IMR-90 (cell line): ENCODE measurements around the gene JPH4. TPM values are rescaled to one million over a fixed set of nuclear protein-coding genes. Genes with fewer than 3 reads are reported as not detected.

Experiments
- ATAC-seq: fragments of 200-7000 bp; cut with Tn5 transposase; 2 replicates; pipeline ENCODE4 v1.9.1; 2020; ENCODE audit warnings: low read depth, mild to moderate bottlenecking, moderate library complexity
- BruUV-seq: library from RNA; stranded (reverse); fragments of 400-500 nt; replicated peaks from 2 replicates; lab custom pipeline; 2021; lab: Mats Ljungman, UMichigan
- CTCF ChIA-PET: fragments of 300-600 bp; formaldehyde crosslinking; extraction: SDS; loops from one replicate; lab custom pipeline; 2021; ENCODE audit warnings: antibody characterized with exemption; lab: Yijun Ruan, JAX
- POLR2A ChIA-PET: fragments of 300-600 bp; sonication (Branson Sonifier 250); formaldehyde crosslinking; loops from one replicate; lab custom pipeline; 2022; ENCODE audit warnings: antibody characterized with exemption; ENCODE audit not compliant: unreplicated experiment; lab: Charles Lee
- DNase-seq: peaks from one replicate; pipeline ENCODE4 v3.0.0; 2013
- H2AFZ ChIP-seq: replicated peaks from 2 replicates; pipeline ENCODE3; 2013; ENCODE audit warnings: low read length, mild to moderate bottlenecking; ENCODE audit not compliant: poor library complexity
- H2AK5ac ChIP-seq: 2 replicates; pipeline ENCODE4 v1.6.1; 2013; ENCODE audit warnings: low read depth, low read length, inconsistent platforms
- H2AK9ac ChIP-seq: replicated peaks from 2 replicates; pipeline ENCODE3; 2013; ENCODE audit warnings: mild to moderate bottlenecking, low read depth, low read length, moderate library complexity; ENCODE audit not compliant: poor library complexity
- H2BK120ac ChIP-seq: 2 replicates; pipeline ENCODE4 v1.6.1; 2013; ENCODE audit warnings: low read depth, low read length, inconsistent platforms
- H2BK15ac ChIP-seq: 3 replicates; pipeline ENCODE4 v1.6.1; 2013; ENCODE audit warnings: low read depth, low read length, inconsistent platforms
- H2BK20ac ChIP-seq: 2 replicates; pipeline ENCODE4 v1.6.1; 2013; ENCODE audit warnings: low read depth, mild to moderate bottlenecking, inconsistent platforms, low read length, moderate library complexity
- H2BK5ac ChIP-seq: 2 replicates; pipeline ENCODE4 v1.6.1; 2013; ENCODE audit warnings: mild to moderate bottlenecking, low read depth, low read length, inconsistent platforms; ENCODE audit not compliant: poor library complexity, severe bottlenecking
- H3K14ac ChIP-seq: replicated peaks from 2 replicates; pipeline ENCODE4 v1.6.1; 2013; ENCODE audit warnings: low read depth, low read length, inconsistent platforms
- H3K18ac ChIP-seq: 2 replicates; pipeline ENCODE4 v1.6.1; 2013; ENCODE audit warnings: low read depth, low read length, control low read depth
- H3K23ac ChIP-seq: 2 replicates; pipeline ENCODE4 v1.6.1; 2013; ENCODE audit warnings: low read depth, low read length, inconsistent platforms
- H3K27ac ChIP-seq: 2 replicates; pipeline ENCODE4 v1.5.1; 2013; ENCODE audit warnings: mild to moderate bottlenecking, control low read depth, low read length; ENCODE audit not compliant: insufficient read depth
- H3K27me3 ChIP-seq: 2 replicates; pipeline ENCODE4 v1.6.1; 2013; ENCODE audit warnings: low read length; ENCODE audit not compliant: control insufficient read depth, insufficient read depth
- H3K36me3 ChIP-seq: 2 replicates; pipeline ENCODE4 v1.6.1; 2013; ENCODE audit warnings: low read length, mixed read lengths; ENCODE audit not compliant: control insufficient read depth, insufficient read depth
- H3K4ac ChIP-seq: 2 replicates; pipeline ENCODE4 v1.6.1; 2013; ENCODE audit warnings: low read depth, low read length, inconsistent platforms
- H3K4me1 ChIP-seq: 2 replicates; pipeline ENCODE4 v1.6.1; 2013; ENCODE audit warnings: low read length, mixed read lengths; ENCODE audit not compliant: control insufficient read depth, insufficient read depth
- H3K4me2 ChIP-seq: 2 replicates; pipeline ENCODE4 v1.6.1; 2013; ENCODE audit warnings: low read depth, mild to moderate bottlenecking, control low read depth, low read length, moderate library complexity
- H3K4me3 ChIP-seq: 2 replicates; pipeline ENCODE4 v1.5.1; 2013; ENCODE audit warnings: low read depth, mild to moderate bottlenecking, control low read depth, low read length, moderate library complexity; ENCODE audit not compliant: insufficient read depth
- H3K56ac ChIP-seq: 2 replicates; pipeline ENCODE4 v1.6.1; 2013; ENCODE audit warnings: low read length, inconsistent platforms; ENCODE audit not compliant: insufficient read depth; ENCODE audit errors: extremely low read depth
- H3K79me1 ChIP-seq, 2 experiments: 2 replicates each; pipeline ENCODE4 v1.6.1; 2013; ENCODE audit warnings: low read length in 2 of 2, inconsistent platforms in 1 of 2, low read depth in 1 of 2
- H3K9ac ChIP-seq: 2 replicates; pipeline ENCODE4 v1.6.1; 2013; ENCODE audit warnings: low read depth, low read length, control low read depth
- H3K9me1 ChIP-seq: 2 replicates; pipeline ENCODE4 v1.6.1; 2013; ENCODE audit warnings: low read length, inconsistent platforms; ENCODE audit not compliant: insufficient read depth
- H3K9me3 ChIP-seq: 2 replicates; pipeline ENCODE4 v1.6.1; 2013; ENCODE audit warnings: low read length; ENCODE audit not compliant: control insufficient read depth, insufficient read depth
- H4K20me1 ChIP-seq: 2 replicates; pipeline ENCODE4 v1.6.1; 2013; ENCODE audit warnings: low read length, inconsistent platforms; ENCODE audit not compliant: insufficient read depth
- H4K5ac ChIP-seq: 2 replicates; pipeline ENCODE4 v1.6.1; 2013; ENCODE audit warnings: mild to moderate bottlenecking, low read depth, low read length, control low read depth
- H4K8ac ChIP-seq, 2 experiments: 2 replicates each; pipeline ENCODE4 v1.6.1; 2013; ENCODE audit warnings: low read depth in 2 of 2, low read length in 2 of 2, control low read depth in 1 of 2, inconsistent platforms in 1 of 2
- H4K91ac ChIP-seq: 2 replicates; pipeline ENCODE4 v1.6.1; 2013; ENCODE audit warnings: low read depth, low read length, inconsistent platforms; ENCODE audit not compliant: insufficient read depth
- BHLHE40 ChIP-seq: fragments of 150-350 bp; IDR thresholded peaks from 2 replicates; pipeline ENCODE4 v1.6.1; 2016; ENCODE audit warnings: mild to moderate bottlenecking, low read depth, low read length
- CEBPB ChIP-seq: IDR thresholded peaks from 2 replicates; pipeline ENCODE4 v1.6.1; 2012; ENCODE audit warnings: low read depth, low read length, improper control_type of control experiment
- CHD1 ChIP-seq: IDR thresholded peaks from 2 replicates; pipeline ENCODE4 v1.6.1; 2012; ENCODE audit warnings: low read depth, low read length, improper control_type of control experiment
- FOS ChIP-seq: fragments of 150-350 bp; IDR thresholded peaks from 2 replicates; pipeline ENCODE4 v1.6.1; 2016; ENCODE audit warnings: low read depth, low read length
- MAFK ChIP-seq: IDR thresholded peaks from 2 replicates; pipeline ENCODE4 v1.6.1; 2012; ENCODE audit warnings: low read depth, low read length, improper control_type of control experiment
- MAZ ChIP-seq: IDR thresholded peaks from 2 replicates; pipeline ENCODE4 v1.6.1; 2012; ENCODE audit warnings: low read depth, mild to moderate bottlenecking, low read length, improper control_type of control experiment, moderate library complexity, borderline replicate concordance
- MXI1 ChIP-seq: IDR thresholded peaks from 2 replicates; pipeline ENCODE4 v1.6.1; 2012; ENCODE audit warnings: low read depth, mild to moderate bottlenecking, low read length, moderate library complexity, borderline replicate concordance
- NFE2L2 ChIP-seq: fragments of 150-350 bp; IDR thresholded peaks from 2 replicates; pipeline ENCODE4 v1.6.1; 2016; ENCODE audit warnings: low read depth, mild to moderate bottlenecking, low read length
- POLR2A ChIP-seq: IDR thresholded peaks from 2 replicates; pipeline ENCODE4 v1.6.1; 2012; ENCODE audit warnings: mild to moderate bottlenecking, low read depth, low read length
- RAD21 ChIP-seq: IDR thresholded peaks from 2 replicates; pipeline ENCODE4 v1.6.1; 2012; ENCODE audit warnings: low read length, improper control_type of control experiment
- RCOR1 ChIP-seq: IDR thresholded peaks from 2 replicates; pipeline ENCODE4 v1.6.1; 2012; ENCODE audit warnings: mild to moderate bottlenecking, low read length, improper control_type of control experiment; ENCODE audit not compliant: insufficient replicate concordance
- RFX5 ChIP-seq: IDR thresholded peaks from 2 replicates; pipeline ENCODE4 v1.8.0; 2012; ENCODE audit warnings: low read depth, mild to moderate bottlenecking, low read length, moderate library complexity
- SMC3 ChIP-seq: fragments of 150-350 bp; IDR thresholded peaks from 2 replicates; pipeline ENCODE4 v1.6.1; 2016; ENCODE audit warnings: low read depth, mild to moderate bottlenecking, antibody characterized with exemption, low read length, moderate library complexity
- WGBS, 2 experiments: methylation state at CpG; one replicate each; pipeline versions ENCODE4 v1.1.5 to v1.1.7; 2013; ENCODE audit warnings: missing lambda C conversion rate in 2 of 2; ENCODE audit not compliant: insufficient read length in 1 of 2; ENCODE audit errors: extremely low coverage in 2 of 2; 5-methylcytosine and 5-hydroxymethylcytosine counted together
- dilution Hi-C: fragments of 300-500 bp; cut with HindIII; formaldehyde crosslinking; loops from one replicate; pipeline ENCODE4 v1.14.3; 2018; ENCODE audit warnings: low sequenced_read_pairs; ENCODE audit not compliant: unreplicated experiment
- in situ Hi-C: fragments of 300-500 bp; cut with MboI; formaldehyde crosslinking; loops from 3 replicates; pipeline ENCODE4 v1.14.3; 2019; ENCODE audit warnings: low sequenced_read_pairs, inconsistent platforms, mixed read lengths
- intact Hi-C: fragments of 100-400 bp; cut with micrococcal nuclease; formaldehyde crosslinking; loops from 2 replicates; pipeline ENCODE4 v1.10.0; 2022
- polyA plus RNA-seq, 3 experiments: library from polyadenylated mRNA; depleted of rRNA; stranded (reverse); fragments of >200 nt; gene quantifications; 2 replicates each; pipeline ENCODE4 v1.2.3, GENCODE V29; 2012; ENCODE audit warnings: low replicate concordance in 1 of 3
- total RNA-seq: library from RNA; depleted of rRNA; stranded (reverse); fragments of >200 nt; gene quantifications from 2 replicates; pipeline ENCODE4 v1.2.3, GENCODE V29; 2012
- TF ChIP-seq, protein P1 (sequence below): conservative IDR thresholded peaks from 2 replicates; pipeline ENCODE4 v1.5.1; 2012; ENCODE audit warnings: mild to moderate bottlenecking, low read depth, low read length, improper control_type of control experiment
- TF ChIP-seq, protein P2 (sequence below): fragments of 150-350 bp; IDR thresholded peaks from 2 replicates; pipeline ENCODE4 v1.6.1; 2017; ENCODE audit warnings: mild to moderate bottlenecking, antibody characterized with exemption, low read length, low read depth
- TF ChIP-seq, protein P3 (sequence below): fragments of 150-350 bp; IDR thresholded peaks from 2 replicates; pipeline ENCODE4 v1.6.1; 2016; ENCODE audit warnings: low read depth, mild to moderate bottlenecking, low read length, moderate library complexity, borderline replicate concordance

JPH4 gene
- total and polyA plus RNA-seq, 2 of the 4 experiments (the other 2 are of a cell fraction): not detected

DNA sequence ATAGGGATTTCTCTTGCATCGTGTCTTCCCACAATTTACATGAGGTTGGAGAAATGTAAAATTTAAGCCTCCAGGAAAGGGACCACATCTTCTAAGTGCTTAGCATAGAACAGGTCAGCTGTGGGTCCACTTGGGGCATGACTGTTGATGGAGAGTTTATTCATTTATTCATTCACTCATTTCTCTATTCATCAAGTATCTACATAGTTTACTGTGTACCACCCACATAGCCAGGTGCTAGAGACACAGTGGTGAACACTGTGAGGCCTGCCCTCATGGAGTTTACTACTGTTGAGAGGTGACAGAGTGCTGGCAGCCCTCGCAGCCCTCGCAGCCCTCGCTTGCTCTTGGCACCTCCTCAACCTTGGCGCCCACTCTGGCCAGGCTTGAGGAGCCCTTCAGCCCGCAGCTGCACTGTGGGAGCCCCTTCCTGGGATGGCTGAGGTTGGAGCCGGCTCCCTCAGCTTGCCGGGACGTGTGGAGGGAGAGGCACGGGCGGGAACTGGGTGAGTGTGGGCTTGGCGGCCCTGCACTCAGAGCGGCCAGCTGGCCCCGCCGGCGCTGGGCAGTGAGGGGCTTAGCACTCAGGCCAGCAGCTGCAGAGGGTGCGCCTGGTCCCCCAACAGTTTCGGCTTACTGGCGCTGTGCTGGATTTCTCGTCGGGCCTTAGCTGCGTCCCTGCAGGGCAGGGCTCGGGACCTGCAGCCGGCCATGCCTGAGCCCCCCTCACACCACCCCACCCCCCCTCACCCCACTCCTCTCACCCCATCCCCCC lies 1.7 kb upstream of the JPH4 start:
- no peak overlapping the region for H2BK20ac ChIP-seq
- no peak overlapping the region for H3K18ac ChIP-seq
- H3K14ac ChIP-seq: no peak overlapping the region
- no TSS peak for BruUV-seq
- H4K91ac ChIP-seq: no peak overlapping the region
- H3K9me1 ChIP-seq: no peaks in the 10 kb centered on the region
- no peaks in the 10 kb centered on the region; the same call in 1 of the 2 replicates for H4K20me1 ChIP-seq
- no peak overlapping the region for H2AK5ac ChIP-seq
- H3K79me1 ChIP-seq: no peaks in the 10 kb centered on the region
- H3K9ac ChIP-seq: no peak overlapping the region
- intact Hi-C loops (no loop called here), dilution Hi-C loops (no loop called here), in situ Hi-C loops (no loop called here)
- POLR2A ChIA-PET: no interaction called here
- no peaks in the 10 kb centered on the region for H3K36me3 ChIP-seq
- ATAC-seq (no peak), DNase-seq (no peak)
- 81% methylated on average over 5 of the region's 24 CpGs; no CpG with 5 or more reads in 1 of the 2 experiments for WGBS, 2 experiments
- no peaks in the 10 kb centered on the region; the same call in 1 of the 2 replicates for H3K9me3 ChIP-seq
- no peak overlapping the region for H4K8ac ChIP-seq
- H2BK5ac ChIP-seq: no peak overlapping the region
- no peak overlapping the region for H3K4me2 ChIP-seq
- H3K4me1 ChIP-seq: no peaks in the 10 kb centered on the region
- no peak overlapping the region for H3K4ac ChIP-seq
- H2BK15ac ChIP-seq: no peak overlapping the region
- peaks cover 48% of the 10 kb centered on the region for H3K27me3 ChIP-seq
- CTCF ChIA-PET: no interaction called here
- H2AFZ ChIP-seq: no peak overlapping the region
- no peak overlapping the region for H3K56ac ChIP-seq
- H2BK120ac ChIP-seq: no peak overlapping the region
- H3K4me3 ChIP-seq: no peak overlapping the region
- TF ChIP-seq, protein P1, sequence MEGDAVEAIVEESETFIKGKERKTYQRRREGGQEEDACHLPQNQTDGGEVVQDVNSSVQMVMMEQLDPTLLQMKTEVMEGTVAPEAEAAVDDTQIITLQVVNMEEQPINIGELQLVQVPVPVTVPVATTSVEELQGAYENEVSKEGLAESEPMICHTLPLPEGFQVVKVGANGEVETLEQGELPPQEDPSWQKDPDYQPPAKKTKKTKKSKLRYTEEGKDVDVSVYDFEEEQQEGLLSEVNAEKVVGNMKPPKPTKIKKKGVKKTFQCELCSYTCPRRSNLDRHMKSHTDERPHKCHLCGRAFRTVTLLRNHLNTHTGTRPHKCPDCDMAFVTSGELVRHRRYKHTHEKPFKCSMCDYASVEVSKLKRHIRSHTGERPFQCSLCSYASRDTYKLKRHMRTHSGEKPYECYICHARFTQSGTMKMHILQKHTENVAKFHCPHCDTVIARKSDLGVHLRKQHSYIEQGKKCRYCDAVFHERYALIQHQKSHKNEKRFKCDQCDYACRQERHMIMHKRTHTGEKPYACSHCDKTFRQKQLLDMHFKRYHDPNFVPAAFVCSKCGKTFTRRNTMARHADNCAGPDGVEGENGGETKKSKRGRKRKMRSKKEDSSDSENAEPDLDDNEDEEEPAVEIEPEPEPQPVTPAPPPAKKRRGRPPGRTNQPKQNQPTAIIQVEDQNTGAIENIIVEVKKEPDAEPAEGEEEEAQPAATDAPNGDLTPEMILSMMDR: no peak
- no peak for TF ChIP-seq BHLHE40
- TF ChIP-seq FOS: no peak
- TF ChIP-seq, protein P2, sequence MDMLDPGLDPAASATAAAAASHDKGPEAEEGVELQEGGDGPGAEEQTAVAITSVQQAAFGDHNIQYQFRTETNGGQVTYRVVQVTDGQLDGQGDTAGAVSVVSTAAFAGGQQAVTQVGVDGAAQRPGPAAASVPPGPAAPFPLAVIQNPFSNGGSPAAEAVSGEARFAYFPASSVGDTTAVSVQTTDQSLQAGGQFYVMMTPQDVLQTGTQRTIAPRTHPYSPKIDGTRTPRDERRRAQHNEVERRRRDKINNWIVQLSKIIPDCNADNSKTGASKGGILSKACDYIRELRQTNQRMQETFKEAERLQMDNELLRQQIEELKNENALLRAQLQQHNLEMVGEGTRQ: no peak
- TF ChIP-seq MAFK: no peak
- TF ChIP-seq CEBPB: no peak
- no peak for TF ChIP-seq RFX5
- TF ChIP-seq MAZ: no peak
- TF ChIP-seq POLR2A: no peak
- no peak for TF ChIP-seq CHD1
- TF ChIP-seq SMC3: no peak
- no peak for TF ChIP-seq RCOR1
- no peak for TF ChIP-seq NFE2L2
- TF ChIP-seq, protein P3, sequence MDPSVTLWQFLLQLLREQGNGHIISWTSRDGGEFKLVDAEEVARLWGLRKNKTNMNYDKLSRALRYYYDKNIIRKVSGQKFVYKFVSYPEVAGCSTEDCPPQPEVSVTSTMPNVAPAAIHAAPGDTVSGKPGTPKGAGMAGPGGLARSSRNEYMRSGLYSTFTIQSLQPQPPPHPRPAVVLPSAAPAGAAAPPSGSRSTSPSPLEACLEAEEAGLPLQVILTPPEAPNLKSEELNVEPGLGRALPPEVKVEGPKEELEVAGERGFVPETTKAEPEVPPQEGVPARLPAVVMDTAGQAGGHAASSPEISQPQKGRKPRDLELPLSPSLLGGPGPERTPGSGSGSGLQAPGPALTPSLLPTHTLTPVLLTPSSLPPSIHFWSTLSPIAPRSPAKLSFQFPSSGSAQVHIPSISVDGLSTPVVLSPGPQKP: no peak
- TF ChIP-seq MXI1: no peak
- no peak for TF ChIP-seq RAD21
- no peak overlapping the region for H3K23ac ChIP-seq
- H3K27ac ChIP-seq: no peak overlapping the region
- no peak overlapping the region for H2AK9ac ChIP-seq
- no peak overlapping the region for H4K5ac ChIP-seq
